Rectal smooth muscle tissue (tissue), 1 donor: ENCODE results near the gene DOCK4.

Experiments
- H3K27ac ChIP-seq: one replicate; pipeline ENCODE4 v1.7.0; 2013; ENCODE audit warnings: low read depth, low read length, inconsistent platforms
- H3K27me3 ChIP-seq: one replicate; pipeline ENCODE4 v1.7.0; 2013; ENCODE audit warnings: low read length; ENCODE audit not compliant: control insufficient read depth, insufficient read depth
- H3K36me3 ChIP-seq: one replicate; pipeline ENCODE4 v1.7.0; 2013; ENCODE audit warnings: low read length; ENCODE audit not compliant: control insufficient read depth, insufficient read depth
- H3K4me1 ChIP-seq: one replicate; pipeline ENCODE4 v1.7.0; 2013; ENCODE audit warnings: low read length; ENCODE audit not compliant: control insufficient read depth, insufficient read depth
- H3K4me3 ChIP-seq: one replicate; pipeline ENCODE4 v1.7.0; 2013; ENCODE audit warnings: low read length
- H3K9ac ChIP-seq: one replicate; pipeline ENCODE4 v1.7.0; 2013; ENCODE audit warnings: low read length

Gene DOCK4

DNA sequence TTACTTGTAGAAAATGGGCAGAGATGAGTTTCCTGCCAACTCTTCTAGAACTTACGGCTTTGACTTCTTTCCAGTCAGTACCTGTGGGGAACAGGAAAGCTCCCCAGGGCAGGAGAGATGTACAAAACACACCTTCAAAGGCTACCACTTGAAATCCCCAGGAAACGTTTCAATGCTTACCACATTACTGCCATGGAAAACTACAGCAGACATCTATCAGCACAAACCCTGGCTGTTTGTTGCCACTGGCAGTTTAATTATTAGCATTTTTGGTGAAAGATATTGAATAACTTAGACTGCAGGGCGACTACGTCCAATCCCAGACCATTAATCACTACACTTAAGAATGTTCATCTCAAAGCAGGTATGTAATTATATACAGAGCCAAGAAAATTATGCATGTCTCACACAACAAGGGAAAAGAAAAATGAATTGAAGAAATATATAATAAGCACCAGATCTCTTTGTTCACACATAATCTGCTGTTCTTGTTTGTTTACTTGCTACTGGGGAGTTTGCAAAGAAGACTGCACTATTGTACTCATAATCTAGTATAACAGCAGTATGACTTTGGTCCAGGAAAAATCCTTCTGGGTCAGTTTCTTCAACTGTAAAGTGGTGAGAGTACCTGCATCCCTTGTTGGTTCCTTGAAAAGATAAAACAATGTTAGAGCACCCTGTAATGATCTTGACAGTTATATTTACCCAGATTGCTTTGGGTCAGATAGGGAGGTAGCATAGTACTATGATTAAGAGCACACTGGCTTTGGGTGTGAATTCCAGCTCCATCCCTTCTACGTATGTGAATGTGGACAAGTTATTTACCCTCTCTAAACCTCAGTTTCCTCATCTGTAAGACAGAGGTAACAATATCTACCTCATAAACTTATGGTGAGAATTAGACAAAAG is 138.3 kb downstream of the DOCK4 start:
- H3K27ac ChIP-seq, result no peak overlapping the region
- H3K9ac ChIP-seq, result no peak overlapping the region
- H3K4me1 ChIP-seq, result no peaks in the 10 kb centered on the region

DNA sequence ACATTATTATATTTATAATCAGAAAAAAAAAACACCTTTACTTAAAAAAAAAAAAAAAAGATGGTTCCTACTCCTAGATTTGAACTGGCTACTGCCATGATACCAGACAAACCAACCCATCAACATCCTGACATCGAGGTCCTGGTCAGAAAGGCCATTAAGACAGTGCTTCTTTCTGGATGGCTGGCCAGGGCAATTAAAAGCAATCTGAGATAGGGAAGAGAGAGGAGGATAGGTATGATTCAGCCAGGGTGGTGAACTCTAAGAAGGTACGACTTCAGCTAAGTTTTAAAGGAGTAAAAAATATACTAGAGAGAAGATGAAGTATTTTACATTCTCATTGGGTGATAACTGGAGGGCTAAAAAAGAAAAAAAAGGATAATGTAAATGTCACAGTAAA is 139.0 kb downstream of the DOCK4 start:
- Histone ChIP-seq H3K4me1 (no peaks in the 10 kb centered on the region), H3K4me3 (no peak overlapping the region), H3K36me3 (no peaks in the 10 kb centered on the region), H3K27me3 (no peaks in the 10 kb centered on the region), H3K27ac (no peak overlapping the region), H3K9ac (no peak overlapping the region)

More for the DNA sequence above, 138.3 kb downstream of the DOCK4 start:
- H3K27me3 ChIP-seq, result no peaks in the 10 kb centered on the region
- no peaks in the 10 kb centered on the region for H3K36me3 ChIP-seq
- no peak overlapping the region for H3K4me3 ChIP-seq

GRCh38 chr7:112065758-112066157 is 140.4 kb downstream of the DOCK4 start:
- Histone ChIP-seq H3K4me1 (peaks cover 6% of the 10 kb centered on the region), H3K36me3 (no peaks in the 10 kb centered on the region), H3K9ac (no peak overlapping the region), H3K4me3 (no peak overlapping the region), H3K27ac (no peak overlapping the region), H3K27me3 (no peaks in the 10 kb centered on the region)

- no peak overlapping the region for H3K9ac ChIP-seq
- H3K27me3 ChIP-seq, result no peaks in the 10 kb centered on the region
- H3K4me3 ChIP-seq, result no peak overlapping the region
- H3K36me3 ChIP-seq, result no peaks in the 10 kb centered on the region
- peaks cover 10% of the 10 kb centered on the region for H3K4me1 ChIP-seq
- no peak overlapping the region for H3K27ac ChIP-seq
These were observed 141.4 kb downstream of the DOCK4 start for GRCh38 chr7:112064627-112065385.

DNA sequence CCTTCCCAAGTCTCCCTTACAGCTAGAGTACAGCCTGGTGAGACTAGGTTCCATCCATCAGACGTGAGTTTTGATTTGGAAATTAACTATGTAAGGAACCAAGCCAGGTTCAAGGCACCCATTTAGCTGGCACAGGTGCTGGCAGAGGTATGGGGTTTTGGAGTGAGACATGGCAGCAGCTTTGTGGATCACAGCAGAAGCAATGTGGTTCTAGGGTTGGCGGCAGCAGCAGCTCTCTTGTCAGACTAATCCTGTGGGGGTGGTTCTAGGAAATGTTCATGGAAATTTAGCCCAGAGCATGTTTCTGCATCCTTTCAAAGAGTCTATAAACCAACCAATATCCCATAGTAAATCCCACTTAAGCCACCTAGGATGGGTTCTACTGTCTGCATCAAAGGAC is 142.2 kb downstream of the DOCK4 start:
- peaks cover 10% of the 10 kb centered on the region for H3K4me1 ChIP-seq
- H3K4me3 ChIP-seq, result no peak overlapping the region
- no peaks in the 10 kb centered on the region for H3K36me3 ChIP-seq
- no peaks in the 10 kb centered on the region for H3K27me3 ChIP-seq
- no peak overlapping the region for H3K9ac ChIP-seq
- H3K27ac ChIP-seq, result no peak overlapping the region

DNA sequence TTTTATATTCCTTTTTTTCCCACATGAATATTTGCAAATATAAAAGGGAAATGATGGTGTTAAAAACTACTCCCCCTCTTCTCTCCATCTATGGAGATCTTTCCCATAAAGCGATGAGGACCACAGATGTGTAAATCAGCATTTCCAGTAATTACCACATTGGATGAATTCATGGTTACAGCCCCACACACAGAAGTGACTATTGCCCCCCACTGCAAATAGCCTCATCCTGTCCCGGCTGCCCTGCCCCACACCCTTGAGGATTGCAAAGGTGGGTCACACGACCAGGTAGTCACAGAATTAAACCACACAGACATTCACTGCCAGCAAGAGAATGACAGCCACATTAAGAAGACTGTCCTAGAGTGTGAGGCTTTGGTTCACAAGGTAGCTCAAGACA is 145.1 kb downstream of the DOCK4 start:
- Histone ChIP-seq H3K27ac (no peak overlapping the region), H3K4me3 (no peak overlapping the region), H3K27me3 (no peaks in the 10 kb centered on the region), H3K36me3 (no peaks in the 10 kb centered on the region), H3K4me1 (peaks cover 10% of the 10 kb centered on the region), H3K9ac (no peak overlapping the region)

GRCh38 chr7:112060625-112061024 is 145.6 kb downstream of the DOCK4 start:
- H3K4me1 ChIP-seq, result peaks cover 10% of the 10 kb centered on the region
- no peak overlapping the region for H3K9ac ChIP-seq
- H3K27me3 ChIP-seq, result no peaks in the 10 kb centered on the region
- H3K36me3 ChIP-seq, result no peaks in the 10 kb centered on the region
- H3K27ac ChIP-seq, result no peak overlapping the region
- no peak overlapping the region for H3K4me3 ChIP-seq

DNA sequence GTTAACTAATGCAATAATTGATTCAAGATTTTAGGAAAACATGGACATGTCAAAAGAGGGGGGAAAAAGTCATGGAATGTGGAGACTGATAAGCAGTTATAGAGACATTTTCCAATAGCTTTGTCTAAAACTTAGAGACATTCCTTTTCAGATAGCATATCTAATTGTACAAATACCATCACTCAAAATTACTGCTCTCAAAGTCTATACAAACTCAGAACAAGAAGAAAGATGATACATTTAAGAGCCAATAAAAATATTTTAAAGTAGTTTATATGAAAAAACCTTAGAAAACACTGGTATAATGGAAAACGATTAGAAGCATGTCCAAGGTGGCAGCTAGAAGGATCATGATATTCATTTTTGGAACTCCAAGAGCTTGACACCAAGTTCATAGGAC is 146.5 kb downstream of the DOCK4 start:
- no peak overlapping the region for H3K27ac ChIP-seq
- no peaks in the 10 kb centered on the region for H3K36me3 ChIP-seq
- H3K9ac ChIP-seq, result no peak overlapping the region
- H3K27me3 ChIP-seq, result no peaks in the 10 kb centered on the region
- peaks cover 10% of the 10 kb centered on the region for H3K4me1 ChIP-seq
- no peak overlapping the region for H3K4me3 ChIP-seq

GRCh38 chr7:112058686-112059085 is 147.5 kb downstream of the DOCK4 start:
- Histone ChIP-seq H3K9ac (no peak overlapping the region), H3K4me3 (no peak overlapping the region), H3K4me1 (peaks cover 10% of the 10 kb centered on the region), H3K36me3 (no peaks in the 10 kb centered on the region), H3K27ac (no peak overlapping the region), H3K27me3 (no peaks in the 10 kb centered on the region)

DNA sequence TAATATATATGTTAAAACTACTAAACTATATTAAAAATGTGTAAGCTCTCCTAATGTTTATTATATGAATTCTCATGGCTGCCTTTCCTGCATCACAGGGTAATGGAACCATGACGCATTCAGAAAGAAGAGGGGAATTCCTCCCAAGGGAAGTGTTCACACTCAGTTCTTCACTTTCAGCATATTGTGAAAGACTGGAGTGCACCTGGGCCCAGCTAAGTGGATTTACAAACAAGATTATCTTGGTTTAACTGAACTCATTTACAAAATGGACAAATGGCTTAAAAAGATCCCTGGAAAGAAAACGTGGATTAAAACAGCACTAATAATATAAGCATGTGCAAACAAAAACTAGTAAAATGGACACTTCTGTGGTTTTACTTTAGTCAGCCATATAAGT is 149.8 kb downstream of the DOCK4 start:
- Histone ChIP-seq H3K27ac (no peak overlapping the region), H3K4me3 (no peak overlapping the region), H3K4me1 (peaks cover 13% of the 10 kb centered on the region), H3K36me3 (no peaks in the 10 kb centered on the region), H3K27me3 (no peaks in the 10 kb centered on the region), H3K9ac (no peak overlapping the region)

DNA sequence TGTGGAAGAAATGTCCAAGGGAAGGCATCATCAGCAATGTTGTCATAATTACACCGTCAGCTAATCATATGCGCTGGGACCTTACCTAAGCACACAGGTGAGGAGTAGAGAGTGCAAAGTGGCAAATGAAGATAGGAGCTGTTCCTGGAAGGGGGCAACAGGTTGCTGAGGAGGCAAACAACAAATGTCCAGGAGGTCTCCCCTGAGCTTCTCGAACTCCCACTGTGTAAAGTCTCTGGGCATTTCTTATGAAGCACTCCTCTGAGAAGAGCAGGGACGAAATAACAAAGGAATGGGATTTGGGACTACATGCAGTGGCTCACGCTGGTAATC is 152.5 kb downstream of the DOCK4 start:
- no peaks in the 10 kb centered on the region for H3K27me3 ChIP-seq
- no peak overlapping the region for H3K4me3 ChIP-seq
- H3K9ac ChIP-seq, result no peak overlapping the region
- H3K36me3 ChIP-seq, result no peaks in the 10 kb centered on the region
- peaks cover 5% of the 10 kb centered on the region for H3K4me1 ChIP-seq
- H3K27ac ChIP-seq, result no peak overlapping the region

GRCh38 chr7:112052993-112053736 is 153.0 kb downstream of the DOCK4 start:
- Histone ChIP-seq H3K4me1 (peaks cover 5% of the 10 kb centered on the region), H3K27ac (no peak overlapping the region), H3K27me3 (no peaks in the 10 kb centered on the region), H3K9ac (no peak overlapping the region), H3K4me3 (no peak overlapping the region), H3K36me3 (no peaks in the 10 kb centered on the region)
